ENCODE results near the gene RBM47.

DNA sequence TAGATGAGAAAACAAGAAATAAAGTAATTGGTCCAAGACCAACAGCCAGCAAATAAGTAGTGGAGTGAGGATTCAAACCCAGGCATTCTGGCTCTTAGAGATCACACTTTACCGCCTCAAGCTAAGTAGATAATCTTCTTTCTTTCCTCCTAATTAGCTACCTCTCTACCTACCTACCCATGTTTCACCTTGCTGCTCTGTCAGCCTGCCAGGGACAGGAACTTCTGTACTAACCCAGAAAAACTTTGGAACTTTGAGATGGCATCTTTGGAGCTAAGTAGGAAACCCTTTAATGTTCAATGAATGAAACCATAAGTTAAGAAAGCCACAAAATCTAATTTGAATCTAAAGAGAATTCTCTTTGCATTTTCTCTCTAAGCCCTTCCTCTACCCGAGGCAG lies 149.4 kb downstream of the RBM47 start:
- no peak for TF ChIP-seq POLR2AphosphoS5 (IDR thresholded peaks at IDR 0.05; ENCODE audit: insufficient read depth in 1 of 2, low read depth in 1 of 2)
- TF ChIP-seq, protein P1, sequence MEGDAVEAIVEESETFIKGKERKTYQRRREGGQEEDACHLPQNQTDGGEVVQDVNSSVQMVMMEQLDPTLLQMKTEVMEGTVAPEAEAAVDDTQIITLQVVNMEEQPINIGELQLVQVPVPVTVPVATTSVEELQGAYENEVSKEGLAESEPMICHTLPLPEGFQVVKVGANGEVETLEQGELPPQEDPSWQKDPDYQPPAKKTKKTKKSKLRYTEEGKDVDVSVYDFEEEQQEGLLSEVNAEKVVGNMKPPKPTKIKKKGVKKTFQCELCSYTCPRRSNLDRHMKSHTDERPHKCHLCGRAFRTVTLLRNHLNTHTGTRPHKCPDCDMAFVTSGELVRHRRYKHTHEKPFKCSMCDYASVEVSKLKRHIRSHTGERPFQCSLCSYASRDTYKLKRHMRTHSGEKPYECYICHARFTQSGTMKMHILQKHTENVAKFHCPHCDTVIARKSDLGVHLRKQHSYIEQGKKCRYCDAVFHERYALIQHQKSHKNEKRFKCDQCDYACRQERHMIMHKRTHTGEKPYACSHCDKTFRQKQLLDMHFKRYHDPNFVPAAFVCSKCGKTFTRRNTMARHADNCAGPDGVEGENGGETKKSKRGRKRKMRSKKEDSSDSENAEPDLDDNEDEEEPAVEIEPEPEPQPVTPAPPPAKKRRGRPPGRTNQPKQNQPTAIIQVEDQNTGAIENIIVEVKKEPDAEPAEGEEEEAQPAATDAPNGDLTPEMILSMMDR (IDR thresholded peaks at IDR 0.05): no peak

Measured in vagina (tissue), 2 donors.